HG03432 (cell line): ENCODE measurements around the gene CSPG4.

ENCODE experiments used
- ATAC-seq: cut with Tn5 transposase; IDR thresholded peaks from one replicate; pipeline ENCODE4 v1.9.1; 2021; ENCODE audit warnings: mild to moderate bottlenecking, moderate library complexity; ENCODE audit not compliant: unreplicated experiment

The CSPG4 gene

DNA sequence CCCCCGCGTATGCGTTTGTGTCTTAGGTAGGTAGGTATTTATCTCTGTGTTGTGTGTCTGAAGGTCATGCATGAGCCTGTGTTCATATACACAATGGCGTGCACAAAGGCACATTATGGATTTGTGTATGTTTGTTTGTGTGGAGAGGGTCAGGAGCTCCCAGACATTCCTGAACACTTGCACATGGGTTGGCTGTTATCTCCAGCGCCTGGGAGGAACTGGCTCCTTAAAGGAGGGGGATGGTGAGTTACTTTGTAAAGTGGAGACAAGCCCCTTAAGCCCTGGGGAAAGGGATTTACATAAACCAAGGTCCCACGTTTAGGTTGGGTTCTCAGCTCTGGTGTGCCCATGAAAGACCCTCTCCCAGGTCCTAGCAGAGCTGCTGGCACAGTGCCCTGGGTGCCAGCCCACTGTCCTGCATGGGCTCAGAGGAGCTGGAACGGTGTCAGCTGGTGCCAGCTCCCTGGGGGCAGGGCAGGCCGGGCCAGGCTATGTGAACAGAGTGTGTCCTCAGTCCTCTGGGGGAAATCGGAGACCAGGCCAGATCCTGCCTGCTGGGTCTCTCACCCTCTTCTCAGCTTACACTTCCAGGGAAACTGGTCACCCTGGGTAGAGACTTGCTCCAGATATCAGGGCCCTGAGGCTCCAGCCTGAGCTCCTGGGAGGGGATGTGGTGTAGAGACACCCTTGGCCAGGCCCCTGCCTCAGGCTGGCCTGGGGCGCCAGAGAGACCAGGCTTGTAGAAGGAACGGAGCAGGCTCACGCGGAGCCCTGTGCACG lies 39.8 kb downstream of the CSPG4 start:
- ATAC-seq: no peak

DNA sequence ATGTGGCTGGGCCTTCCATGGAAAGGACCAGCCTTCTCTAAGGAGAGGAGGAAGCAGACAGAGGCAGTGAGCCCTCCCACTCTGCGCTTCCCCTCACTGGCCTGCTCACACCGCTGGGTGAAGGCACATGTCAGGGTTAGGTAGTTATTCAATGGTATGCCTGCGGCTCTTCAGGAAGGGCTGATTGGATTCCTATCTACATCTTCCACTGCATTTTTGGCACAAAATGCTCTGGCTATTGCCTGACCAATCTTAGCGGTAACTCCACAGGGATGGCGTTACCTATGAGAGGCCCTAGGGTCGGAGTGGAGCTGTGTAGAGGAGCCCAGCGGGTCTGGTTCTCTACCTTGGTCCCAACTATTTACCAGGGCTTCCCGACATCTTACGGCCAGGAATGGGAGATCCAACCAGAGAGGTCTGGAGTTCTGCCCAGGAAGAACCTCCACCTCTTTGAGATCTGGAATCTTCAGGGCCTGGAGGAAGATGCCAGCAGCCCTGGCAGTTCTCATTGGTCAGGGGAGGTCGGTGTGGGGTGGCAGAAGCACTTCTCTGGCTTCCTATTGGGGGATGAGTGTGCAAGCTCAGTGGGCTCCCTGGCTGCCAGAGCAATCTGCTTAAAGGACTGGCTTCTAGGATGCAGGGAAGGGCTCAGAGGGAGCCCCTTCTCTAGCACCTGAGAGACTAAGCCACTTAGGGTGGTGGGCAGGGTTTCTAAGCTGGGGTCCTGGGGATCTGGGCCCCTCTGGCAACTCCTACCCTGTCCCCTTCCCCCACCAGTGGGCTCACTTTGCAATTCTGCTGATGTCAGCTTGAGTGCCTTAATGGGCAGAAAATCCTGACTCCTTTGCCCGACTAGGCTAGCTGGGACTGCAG lies 40.7 kb downstream of the CSPG4 start:
- no peak for ATAC-seq

DNA sequence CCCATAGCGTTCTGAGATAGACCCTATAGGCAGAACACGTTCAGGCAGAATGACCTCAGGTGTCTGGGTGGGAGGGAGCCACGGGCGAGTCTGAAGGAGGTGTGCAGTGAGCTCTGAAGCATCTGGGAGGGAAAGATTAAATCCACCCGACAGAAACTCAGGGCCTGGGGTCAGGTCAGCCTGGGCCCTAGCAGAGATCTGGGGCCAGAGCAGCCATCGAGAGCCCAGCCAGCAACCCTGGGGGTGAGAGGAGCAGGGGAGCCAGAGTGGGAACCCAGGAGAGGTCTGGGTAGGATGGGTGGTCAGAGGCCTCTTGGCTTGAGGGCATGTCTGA lies 42.8 kb downstream of the CSPG4 start:
- no peak for ATAC-seq

DNA sequence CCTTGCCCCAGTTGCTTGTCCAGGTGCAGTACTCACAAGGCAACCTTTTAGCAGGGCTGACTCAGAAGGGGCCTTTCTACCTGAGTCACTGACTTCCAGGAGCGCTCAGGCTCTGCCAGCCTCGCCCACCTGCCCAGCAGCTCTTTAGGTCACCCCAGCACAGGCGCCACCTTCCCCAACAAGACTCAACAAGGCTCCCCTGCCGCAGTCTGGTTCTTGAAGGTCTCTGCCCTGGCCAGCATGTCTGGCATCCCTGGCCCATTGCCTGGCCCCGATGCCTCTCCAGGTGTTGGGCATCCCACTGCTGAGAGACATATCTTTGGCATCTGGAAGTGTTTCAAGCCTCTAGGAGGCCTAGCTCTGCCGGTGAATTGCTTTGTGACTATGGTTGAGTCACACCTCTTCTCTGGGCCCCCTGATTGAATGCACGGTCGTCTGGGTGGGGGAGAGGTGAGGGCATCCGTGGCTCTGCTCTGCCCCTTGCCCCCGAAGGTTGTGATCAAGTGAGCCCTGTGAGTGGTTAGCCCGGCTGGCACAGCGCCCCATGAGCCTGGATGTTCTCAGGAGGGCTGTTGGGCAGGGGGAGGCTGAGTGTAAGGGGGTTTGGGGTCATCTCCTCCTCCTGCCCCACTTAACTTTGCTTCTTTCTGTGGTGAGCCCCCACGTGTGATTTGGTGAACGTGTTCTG lies 43.3 kb downstream of the CSPG4 start:
- no peak for ATAC-seq

DNA sequence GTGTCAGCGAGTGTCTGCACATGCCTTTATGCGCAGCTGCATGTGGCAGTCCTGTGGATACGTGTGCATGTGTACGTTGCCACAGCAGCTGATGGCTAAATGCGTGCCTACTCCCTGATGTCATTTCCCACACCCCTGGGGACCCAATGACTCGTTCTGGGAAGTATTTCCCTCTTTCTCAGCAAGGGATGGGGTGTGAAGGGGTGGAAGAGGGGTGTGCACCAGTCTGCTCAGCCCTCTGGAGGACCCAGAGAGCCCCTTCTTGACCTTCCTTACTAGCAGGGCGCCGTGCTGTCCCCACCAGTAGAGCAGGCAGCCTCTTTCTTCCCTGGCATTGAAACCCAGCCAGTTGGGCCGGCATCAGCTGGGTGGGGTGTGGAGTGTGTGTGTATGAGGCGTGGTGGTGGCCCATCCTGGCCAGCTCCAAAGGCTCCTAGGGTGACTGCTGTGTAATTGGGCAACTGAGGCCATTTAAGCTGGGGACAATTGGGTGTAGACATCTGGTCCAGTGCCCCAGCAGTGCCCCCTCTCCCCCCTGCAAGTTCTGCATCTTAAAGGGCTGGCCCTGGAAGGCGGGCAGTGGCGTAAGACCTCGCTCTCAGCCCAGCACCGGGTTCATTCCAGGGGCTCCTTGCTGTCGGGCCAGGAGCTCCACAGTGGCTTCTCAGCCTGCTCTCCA lies 45.7 kb downstream of the CSPG4 start:
- no peak for ATAC-seq

DNA sequence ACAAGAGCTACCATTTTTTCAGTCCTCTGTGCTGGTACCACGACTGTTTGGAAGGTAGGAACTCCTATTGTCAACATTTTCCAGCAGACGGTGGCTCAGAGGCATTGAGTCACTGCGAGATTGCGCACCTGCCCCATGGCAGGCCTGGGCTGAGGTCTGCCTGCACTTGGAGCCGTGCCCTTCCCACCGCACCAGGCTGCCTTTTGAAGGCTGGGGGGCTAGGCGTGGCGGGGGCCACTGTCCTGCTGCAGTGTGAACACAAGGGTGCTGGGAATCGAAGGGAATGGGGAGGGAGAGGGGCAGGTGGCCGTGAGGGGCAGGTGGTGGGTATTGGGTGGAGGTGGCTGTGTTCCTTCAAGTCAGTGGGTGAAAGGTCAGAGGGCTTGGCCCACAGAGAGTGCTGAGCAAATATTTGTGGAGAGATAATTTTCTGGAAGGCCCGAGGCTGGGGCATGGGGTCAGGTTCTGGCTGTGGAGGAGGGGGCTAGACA lies 48.7 kb downstream of the CSPG4 start:
- ATAC-seq: no peak

DNA sequence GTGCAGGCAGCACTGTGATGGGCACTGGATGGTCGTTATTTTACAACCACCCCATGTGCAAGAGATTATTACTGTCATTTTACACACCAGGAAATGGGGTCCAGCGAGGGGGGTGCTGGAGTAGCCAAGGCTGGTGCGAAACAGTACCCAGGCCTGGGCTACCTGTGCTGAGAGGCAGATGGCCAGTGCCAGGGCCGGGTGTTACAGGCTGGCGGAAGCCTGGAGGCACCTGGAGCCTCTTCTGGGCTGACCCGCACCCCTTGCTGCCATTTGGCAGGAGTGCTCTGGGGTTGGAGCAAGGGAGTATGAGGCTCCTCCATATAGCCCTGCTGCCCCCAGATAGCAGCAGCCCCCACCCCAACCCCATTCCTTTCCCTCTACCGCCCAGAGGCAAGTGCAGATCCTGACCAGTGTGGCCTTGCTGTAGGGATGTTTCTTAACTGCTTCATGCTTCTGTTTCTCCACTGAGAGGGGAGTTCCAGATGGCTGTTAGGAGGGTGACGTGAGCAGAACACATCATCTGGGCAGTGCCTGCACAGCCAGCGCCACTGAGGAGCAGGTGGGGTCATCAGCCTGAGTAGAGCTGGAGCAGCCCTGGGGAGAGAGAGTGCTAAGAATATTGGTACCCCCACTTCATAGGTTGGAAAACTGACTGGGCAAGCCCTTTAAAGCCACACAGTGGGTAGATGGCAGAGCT lies 49.7 kb downstream of the CSPG4 start:
- no peak for ATAC-seq

DNA sequence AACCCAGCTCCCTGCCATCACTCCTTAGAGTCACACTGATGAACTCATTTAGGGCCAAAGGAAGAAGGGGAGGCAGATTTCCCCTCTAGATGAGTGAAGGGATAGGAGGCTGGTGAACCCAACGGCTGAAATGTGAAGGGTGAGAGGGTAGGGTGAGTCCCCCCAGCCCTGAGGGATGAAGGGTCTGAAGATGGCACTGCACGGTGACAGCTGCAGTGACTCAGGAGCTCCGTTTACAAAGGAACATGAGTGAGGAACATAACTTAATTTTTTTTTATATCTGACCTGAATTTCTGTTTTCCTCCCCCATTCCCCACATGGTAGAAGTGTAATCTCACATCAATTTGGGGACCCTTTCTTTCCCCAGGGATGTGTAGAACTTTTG lies 50.9 kb downstream of the CSPG4 start:
- no peak for ATAC-seq

DNA sequence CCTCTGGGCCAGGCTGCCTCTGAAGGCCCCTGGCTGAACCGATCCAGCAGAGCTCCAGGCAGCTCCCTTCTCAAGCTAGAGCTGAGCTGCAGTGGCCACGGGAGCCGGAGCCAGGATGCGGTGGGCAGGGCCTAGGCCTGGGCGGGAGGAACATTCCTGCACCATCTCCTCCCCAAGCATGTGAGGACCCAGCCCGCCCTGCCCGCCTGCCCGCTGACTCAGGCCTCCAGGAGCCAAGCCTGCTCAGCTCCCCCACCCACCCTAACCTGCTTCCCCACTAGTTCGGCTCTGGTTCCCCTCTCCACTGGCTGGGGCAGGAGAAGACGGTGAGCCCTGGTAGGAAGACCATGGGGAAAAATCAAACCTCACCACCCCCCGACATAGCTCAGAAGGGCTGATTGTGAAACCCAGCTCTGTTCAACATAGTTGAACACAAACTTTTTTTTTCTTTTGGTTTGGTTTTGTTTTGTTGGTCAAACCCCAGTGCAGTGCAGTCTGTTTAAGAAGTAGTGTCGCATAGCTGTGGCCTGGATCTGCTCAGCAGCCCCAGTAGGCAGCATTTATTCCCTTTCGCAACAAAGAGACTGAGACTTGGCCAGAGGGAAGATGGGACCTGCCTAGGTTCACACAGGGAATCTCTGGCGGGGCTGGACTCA lies 51.4 kb downstream of the CSPG4 start:
- no peak for ATAC-seq

DNA sequence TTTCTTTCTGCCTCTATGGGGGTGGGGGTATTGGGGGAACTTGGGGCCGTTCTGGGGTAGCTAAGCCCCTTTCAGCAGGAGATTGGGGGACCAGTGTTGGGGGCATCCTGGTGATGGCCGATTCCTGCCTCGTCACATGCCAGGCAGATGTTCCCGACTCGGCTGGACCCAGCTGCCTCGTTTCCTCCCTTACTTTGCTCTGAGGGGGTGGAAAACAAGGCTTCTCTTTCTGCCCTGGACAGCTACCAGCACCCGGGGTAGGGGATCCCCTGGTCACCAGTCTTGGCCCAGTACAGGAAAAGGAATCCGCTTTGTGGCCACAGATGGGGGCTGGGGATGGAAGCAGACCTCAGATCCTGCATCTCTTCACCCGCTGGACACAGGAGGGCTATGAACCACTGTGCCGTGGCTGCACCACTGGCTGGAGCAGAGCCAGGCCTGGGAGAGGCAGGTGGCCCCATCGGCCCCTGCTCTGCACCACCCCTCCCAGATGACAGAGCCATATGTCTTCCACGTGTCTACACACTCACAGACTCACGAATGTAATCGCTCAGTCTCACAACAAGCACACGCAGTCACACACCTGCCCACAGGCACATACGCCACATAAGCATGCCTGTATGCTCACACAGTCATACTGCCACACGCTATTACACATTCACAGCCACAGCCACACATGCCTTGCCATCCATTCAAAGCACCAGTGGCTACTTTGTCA lies 52.6 kb downstream of the CSPG4 start:
- no peak for ATAC-seq

DNA sequence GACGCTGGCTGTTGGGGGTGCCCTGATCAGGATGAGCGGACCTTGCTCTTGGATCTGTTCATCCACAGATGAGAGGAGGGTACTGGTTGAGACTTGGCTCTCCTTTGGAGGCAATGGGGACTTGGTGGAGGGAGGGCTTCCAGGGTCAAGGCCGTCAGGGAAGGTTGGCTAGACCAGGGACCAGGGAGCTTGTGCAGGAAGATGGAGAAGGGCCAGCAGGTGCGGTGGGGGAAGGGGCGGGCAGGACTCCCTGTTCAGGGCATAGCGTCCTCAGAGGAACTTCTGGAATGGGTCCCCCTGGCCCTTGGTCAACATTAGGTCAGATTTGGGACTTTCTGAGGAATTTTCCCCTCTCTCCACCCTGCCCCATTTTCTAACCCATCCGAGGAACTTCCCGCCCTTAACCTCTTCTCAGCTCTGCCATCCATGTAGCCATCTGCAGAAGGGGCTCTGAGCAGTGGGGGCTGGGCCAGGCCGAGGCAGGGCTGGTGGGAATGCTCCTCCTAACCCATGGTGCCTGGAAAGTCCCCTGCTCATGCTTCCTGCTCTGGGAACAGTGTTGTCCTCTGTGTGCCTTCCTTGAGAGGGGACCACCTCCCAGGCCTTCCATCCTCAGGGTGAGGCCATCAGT lies 53.4 kb downstream of the CSPG4 start:
- ATAC-seq: no peak

DNA sequence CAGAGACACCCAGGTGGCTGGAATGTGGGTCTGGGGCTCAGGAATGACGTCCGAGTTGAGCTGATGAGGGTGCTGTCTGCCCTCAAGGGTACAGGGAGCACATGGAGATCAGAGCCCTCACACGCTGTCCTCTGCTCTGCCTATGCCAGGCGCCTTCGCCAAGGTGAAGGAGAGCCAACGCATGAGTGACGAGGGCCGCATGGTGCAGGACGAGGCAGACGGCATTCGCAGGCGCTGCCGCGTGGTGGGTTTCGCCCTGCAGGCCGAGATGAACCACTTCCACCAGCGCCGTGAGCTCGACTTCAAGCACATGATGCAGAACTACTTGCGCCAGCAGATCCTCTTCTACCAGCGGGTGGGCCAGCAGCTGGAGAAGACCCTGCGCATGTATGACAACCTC lies 55.8 kb downstream of the CSPG4 start:
- no peak for ATAC-seq

DNA sequence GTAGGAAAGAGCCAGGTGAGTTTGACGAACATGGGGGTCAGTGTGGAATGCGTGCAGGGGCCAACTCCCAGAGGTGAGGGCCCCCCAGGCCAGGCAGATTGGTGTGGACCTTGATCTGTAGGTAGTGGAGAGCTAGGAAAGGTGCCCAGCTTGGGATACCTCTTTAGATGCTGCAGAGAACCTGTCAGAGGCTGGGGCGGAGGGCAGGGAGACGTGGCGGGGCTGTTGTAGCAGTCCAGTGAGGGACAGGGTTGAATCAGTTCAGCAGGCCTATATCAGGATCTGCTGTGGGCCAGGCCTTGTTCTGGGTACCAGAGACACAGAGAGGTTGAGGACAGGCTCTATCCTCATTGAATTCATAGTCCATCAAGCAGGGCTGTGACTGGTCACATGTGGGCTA lies 56.3 kb downstream of the CSPG4 start:
- ATAC-seq: no peak

DNA sequence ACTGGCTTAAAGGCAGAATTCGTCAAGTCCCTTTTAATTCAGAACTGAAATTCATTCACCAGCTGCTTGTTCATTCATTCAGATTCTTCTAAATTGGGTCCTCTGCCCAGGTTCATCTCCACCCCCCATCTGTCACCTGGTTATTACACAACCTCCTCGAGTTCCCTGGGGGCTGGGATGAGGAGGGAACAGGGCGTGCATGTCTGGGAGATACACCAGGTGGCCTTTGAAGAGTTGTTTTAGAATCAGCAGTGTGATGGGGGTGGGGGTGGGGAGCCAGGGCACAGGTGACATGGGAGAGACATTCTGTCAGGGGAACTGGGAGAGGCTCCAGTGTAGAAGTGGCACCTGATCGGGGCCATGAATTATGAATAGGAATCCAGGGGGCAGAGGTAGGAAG lies 56.7 kb downstream of the CSPG4 start:
- no peak for ATAC-seq

DNA sequence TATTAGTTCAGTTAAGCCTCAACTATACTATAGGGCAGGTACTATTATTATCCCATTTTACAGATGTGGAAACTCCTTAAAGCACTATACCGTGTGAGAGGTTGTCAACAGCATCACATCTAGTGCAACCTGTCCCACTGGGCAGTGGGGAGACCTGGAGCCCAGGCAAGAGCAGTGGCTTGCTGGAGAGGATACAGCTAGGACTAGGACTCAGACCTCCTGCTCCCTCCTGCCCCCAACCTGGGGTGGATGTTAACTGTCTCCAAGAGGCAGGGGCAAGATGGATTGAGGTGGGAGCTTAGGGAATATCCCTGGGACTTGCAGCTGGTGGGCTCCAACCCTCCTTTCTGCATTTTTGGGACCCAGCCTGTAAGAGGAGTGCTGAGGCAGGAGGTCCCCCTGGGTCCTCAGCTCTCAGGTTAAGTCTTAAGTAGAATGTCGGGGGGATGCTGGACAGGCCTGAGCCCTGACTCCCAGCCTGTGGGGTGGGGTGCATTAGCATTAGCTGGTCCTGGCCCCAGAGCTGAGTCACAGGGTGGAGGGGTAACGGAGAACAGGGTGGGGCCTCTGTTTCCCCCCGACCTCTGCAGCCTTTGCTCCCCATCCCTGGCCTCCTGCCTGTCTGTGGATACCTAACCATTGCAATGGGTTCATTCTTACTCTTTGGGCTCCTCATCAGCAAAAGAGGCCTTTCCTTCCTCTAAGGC lies 58.3 kb downstream of the CSPG4 start:
- ATAC-seq: no peak

DNA sequence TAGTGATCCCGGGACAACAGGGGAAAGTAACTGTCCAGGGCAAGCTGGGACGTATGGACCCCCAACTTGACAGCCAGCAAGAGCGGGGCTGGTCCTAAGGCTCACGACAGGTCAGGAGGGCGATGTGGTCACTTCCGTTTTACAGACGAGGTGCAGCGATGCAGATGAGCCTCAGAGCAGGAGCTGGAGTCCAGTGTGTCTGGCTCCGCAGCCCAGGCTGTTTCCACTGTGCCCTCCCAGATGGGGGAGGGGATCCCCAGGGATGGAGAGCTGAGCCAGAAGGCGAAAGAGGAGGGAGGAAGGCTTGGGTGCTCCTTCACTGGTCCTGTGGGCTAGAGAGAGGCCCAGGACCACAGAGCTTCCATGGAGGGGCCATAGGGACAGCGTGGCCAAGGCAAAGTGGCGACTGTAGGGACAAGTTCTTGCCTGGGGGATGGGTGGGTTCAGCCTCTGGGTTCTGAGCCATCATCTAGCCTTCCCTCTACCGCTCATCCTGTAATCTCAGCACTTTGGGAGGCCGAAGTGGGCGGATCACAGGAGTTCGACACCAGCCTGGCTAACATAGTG lies 59.2 kb downstream of the CSPG4 start:
- ATAC-seq: no peak

DNA sequence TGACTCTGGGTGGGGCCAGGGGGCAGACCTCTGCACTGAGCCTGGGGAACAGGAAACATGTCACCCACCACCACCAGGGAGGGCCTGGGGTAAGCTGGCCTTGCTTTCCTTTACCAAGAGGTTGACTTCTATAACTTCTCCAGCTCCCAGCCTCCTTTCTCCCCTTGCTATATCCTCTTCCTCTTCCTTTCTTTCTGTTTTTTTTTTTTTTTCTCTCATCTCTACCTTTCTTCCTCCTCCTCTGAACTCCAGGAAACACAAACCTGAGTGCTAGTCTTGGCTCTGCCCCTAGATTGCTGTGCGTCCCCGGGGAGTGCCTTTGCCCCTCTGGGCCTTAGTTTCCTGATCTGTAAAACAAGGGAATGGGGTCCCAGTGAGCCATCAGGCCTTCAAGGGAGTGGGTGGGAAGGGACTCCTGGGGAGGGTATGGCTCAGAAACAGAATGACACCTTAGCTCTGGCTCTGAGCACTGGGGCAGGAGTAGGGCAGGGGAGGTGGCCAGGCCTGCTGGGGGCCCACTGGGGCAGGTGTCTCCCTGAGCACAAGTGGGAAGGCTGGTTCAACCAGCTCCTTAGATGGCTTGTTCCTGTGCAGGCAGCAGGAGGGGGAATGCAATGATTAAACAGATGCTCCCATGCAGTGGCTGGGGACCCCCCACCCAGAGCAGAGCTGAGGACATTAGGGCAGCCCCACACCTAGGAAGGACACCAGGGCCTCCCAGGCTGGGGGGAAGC lies 60.7 kb downstream of the CSPG4 start:
- no peak for ATAC-seq
